GM18502 (cell line): ENCODE measurements around the gene DHPS.

ENCODE experiments used
- ATAC-seq: cut with Tn5 transposase; IDR thresholded peaks from one replicate; pipeline ENCODE4 v1.9.1; 2021; ENCODE audit warnings: mild to moderate bottlenecking; ENCODE audit not compliant: unreplicated experiment, poor library complexity

DHPS gene

DNA sequence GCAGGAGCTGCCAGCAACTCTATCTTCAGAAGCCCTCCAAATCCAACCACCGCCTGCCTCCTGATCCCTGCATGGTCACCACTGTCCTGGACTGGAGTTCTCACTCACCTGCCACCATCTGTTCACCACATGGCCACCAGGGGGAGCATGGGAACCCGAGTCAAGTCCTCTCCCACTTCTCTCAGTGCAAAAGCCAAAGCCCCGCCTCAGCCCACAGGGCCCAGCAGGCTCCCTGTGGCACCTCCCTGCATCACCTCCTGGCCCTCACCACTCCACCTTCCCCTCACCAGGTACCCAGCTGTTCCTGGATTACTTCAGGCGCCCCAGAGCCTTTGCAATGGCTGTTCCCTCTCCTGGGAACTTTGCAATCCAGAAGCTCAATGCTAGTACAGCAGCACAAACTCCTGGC, 5.3 kb downstream of the DHPS start:
- ATAC-seq = no peak

DNA sequence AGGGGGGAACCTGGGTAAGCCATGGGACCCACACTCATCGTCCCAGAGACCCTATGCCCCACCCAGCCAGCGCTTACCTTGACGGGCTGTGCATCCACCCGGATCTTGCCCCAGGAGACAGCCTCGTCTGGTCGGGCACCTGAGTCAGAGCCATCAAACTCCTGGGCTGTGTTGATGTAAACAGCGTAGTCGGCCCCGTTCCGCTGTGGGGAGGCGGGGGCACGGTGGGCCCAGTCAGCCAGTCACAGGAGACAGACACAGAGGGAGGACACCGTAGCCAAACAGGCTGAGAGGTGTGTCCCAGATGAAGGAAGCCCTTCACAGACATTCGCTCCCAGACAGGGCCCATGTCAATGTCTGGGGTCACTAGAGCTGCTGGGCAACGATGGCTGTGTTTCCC, 5.7 kb downstream of the DHPS start:
- ATAC-seq = no peak

DNA sequence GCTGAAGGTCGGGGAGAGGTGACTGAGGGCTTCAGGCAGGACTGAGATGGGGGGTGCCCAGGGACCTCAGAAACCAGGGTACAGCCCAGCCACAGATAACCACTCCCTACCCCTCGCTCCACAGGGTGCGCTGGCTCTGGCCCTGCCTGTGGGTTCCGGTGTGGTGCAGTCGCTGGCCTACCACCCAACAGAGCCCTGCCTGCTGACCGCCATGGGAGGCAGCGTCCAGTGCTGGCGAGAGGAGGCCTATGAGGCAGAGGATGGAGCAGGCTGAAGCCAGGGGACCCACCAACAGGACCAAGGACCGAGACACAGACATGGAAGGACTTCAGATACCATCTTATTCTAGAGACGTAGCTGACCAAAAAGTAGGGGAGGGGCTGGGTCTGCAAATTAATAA, 6.3 kb downstream of the DHPS start:
- no peak for ATAC-seq

DNA sequence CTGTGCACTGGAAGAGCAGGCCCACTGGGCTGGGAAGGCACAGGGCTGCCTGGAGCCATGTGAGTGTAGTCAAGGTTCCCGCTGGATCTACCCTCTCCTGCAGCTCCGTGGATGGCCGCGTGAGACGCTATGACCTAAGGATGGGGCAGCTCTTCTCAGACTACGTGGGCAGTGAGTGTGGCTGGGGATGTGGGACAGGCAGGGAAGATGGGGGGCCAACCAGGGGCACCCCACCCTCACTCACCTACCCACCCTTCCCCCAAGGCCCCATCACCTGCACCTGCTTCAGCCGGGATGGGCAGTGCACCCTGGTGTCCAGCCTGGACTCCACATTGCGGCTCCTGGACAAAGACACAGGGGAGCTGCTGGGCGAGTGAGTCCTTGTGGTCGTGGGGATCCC, 8.9 kb downstream of the DHPS start:
- ATAC-seq = no peak

DNA sequence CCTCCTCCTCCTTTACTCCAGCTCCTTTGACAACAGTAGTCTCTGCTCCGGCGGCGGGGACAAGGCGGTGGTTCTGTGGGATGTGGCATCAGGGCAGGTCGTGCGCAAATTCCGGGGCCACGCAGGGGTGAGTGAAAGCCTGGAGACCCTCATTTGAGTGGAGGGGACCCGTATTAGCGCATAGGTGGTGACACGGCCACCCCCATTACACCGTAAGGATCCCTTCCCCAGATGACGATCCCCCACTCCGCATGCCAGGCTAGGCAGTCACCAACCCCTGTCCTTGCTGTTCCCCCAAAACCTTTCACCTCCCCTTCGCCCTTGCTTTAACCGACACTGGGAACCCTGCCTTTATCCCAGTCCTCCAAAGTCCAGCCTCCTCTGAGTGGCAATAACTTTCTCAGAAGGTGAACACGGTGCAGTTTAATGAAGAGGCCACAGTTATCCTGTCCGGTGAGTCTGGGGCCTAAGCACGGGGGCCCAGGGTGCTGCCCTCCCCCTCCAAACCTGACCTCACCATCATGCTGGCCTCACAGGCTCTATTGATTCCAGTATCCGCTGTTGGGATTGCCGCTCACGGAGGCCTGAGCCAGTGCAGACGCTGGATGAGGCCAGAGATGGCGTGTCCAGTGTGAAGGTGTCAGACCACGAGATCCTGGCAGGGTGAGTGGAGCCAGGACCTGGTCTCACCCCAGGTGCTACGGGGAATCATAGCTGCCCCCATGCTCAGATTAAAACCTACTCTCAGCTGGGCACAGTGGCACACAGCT, 11.3 kb downstream of the DHPS start:
- ATAC-seq = no peak

DNA sequence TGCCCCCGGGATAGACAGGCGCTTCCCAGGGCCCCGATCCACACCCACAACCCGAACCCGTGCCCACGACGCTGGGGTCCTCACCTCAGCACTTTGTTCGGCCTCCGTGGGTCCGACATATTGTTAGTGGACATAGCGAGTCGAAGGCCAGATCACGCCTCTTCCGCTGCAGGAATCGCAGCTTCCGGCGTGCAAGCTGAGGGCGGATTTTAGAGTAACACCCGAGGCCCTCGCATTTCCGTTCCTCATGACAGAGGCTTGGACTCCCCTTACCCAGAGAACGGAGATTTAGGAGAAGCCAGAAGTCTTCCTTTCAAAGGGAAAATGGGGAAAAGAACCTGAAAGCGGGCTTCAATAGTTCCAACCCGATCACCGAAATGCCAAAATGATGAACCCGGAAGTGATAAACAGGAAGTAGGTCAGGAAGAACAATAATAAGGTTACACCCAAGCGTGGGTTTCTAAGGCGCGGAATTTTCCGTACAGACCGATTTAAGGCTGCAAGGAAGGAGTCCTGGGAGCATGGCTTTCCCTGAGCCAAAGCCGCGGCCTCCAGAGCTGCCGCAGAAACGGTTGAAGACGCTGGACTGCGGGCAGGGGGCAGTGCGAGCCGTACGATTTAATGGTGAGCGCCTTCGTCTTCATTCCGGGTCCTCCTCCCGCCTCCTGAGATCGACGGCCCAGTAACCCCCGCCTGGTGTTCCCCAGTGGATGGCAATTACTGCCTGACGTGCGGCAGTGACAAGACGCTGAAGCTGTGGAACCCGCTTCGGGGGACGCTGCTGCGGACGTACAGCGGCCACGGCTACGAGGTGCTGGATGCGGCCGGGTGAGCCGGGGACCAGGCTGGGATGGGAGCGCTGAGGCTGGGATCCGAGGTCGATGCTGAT, 12.2 kb downstream of the DHPS start:
- ATAC-seq = peak; percentile 43

DNA sequence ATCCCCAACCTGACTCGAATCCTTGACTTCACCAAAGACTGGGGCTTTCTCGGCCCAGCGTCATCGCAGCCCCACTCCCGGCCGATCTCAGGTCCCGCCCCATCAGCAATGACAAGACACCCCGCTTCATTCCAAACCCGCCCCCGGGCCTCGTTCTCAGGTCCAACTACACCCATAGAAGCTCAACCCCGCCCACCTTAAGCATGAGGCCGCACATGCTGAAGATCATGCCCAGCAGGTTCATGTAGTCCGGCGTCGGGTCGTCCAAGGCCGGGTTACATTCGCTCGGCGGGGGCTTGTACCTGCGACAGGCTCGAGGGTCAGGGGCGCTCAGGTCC, 12.8 kb downstream of the DHPS start:
- peak; percentile 7 for ATAC-seq

DNA sequence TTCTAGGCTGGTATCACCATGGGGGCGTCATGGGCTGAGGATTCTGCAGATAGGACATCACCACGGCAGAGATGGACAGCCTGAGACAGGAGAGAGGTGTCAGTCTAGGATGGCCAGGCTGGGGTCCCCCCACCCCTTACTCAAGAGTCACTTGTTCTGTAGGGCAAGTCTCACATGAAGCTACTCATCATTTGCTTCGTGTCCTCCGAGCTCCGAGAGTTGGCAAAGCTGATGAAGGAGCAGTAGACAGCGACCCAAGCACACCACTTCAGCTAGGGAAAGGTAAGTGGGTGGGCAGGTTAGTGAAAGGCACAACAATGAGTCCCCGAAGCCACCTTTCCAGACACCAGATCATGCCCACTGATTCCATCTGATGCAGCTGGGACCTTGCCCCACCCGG, 13.3 kb downstream of the DHPS start:
- no peak for ATAC-seq

DNA sequence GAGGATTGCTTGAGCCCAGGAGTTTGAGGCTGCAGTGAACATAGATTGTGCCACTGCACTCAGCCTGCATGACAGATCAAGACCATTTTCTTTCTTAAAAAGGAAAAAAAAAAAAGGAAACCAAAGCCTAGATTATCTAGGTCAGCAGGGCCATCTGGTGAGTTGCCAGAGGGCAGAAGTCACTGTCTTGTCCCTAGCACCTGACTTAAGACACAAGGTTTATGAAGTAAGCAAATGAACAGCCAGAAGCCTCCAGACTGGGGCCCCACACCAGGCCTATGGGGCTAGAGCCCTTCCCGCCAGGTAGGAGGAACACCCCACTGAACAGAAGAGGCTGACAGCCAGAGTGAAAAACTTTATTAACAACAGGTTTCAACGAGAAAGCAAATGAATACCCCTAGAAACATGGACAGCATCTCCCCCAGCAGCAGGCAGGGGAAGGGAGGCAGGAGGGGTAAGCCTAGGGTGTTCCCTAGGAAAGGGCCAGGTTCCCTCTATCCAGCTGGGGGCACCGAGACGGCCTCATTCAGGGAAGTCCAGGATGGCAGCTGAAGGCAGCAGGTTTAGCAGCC, 13.9 kb downstream of the DHPS start:
- no peak for ATAC-seq

DNA sequence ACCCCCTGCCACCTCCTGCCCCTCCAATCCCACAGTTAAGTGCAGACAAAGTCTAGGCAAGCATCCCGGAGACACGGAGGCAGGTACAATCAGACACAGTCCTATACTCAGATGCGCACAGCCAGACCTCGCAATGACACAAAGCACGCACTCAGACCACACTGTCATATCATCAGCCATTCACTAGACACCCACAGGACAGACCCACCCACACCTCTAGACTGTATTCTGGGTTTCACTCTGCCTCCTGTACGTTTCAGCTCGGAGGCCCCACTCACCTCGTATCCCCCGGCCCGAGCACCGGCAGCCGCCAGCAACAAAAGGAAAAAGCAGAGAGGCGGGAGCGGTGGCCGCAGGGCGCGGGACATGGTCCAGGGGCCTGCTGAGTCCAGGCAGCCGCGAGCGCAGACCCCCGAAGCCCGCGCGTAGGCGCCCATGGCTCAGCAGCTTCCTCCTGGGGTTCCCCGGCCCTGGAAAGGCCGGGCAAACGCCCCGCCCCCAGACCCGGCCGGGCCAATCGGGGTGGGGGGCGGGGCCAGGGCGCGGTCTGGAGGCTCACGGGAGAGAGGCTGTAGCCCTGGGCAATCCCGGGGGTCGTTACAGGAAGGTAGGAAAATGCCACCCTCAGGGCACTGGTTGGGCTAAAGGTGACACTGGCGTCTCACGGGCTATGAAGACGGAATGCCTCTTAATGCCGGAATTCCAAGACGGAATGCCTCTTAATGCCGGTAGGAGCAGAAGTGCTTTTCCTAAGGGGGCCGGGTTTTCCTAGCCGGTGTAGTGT, 15.2 kb downstream of the DHPS start, which contains the start of the genes MAN2B1 and WDR83:
TSS of gene MAN2B1 (minus strand) at position 478 of the 784 bp plus-strand sequence. CDS start at position 437, 41 bp downstream.
TSS of gene WDR83 (plus strand) at position 543 of the 784 bp plus-strand sequence. CDS start 2,984 bp downstream, outside the sequence.
- ATAC-seq = peak; percentile 54

DNA sequence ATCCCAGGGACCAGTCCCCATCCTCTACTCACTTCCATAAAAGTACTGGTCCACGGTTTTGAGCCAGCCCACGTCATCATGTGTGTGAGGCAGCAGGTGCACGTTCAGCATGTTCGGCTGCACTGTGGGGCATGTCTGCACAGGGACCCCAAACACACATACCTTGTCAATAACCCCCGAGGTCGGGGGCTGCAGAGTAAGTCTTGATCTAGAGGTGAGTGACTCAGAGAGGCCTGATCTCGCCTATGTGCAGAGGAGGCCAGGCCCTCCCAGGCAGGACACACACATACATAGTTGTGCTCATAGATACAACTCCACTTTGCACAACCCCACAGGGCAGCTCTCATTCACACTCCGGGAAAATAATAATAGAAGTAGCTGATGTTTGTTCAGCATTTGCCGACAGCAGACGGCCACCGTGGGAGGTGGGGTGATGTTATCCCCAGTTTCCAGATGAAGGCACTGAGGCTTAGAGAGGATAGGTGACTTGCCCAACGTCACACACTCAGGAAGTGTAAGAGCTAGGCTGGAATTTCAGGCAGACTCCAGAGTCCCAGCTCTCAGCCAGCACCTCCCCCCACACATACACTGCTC, 15.9 kb downstream of the DHPS start:
- ATAC-seq = no peak

DNA sequence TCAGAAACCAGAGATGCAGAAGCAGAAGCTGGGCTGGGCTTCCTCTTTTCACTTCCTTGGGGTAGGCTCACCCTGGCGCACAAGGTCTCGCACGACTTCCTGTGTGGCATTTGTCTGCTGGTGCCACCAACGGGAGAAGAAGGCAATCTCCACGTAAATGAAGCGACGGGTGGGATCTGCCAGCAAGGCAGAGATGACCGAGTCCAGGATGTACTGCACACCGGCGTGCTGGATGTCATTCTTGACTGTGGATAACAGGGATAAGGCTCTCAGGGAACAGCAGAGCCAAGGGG, 16.5 kb downstream of the DHPS start:
- ATAC-seq = no peak

DNA sequence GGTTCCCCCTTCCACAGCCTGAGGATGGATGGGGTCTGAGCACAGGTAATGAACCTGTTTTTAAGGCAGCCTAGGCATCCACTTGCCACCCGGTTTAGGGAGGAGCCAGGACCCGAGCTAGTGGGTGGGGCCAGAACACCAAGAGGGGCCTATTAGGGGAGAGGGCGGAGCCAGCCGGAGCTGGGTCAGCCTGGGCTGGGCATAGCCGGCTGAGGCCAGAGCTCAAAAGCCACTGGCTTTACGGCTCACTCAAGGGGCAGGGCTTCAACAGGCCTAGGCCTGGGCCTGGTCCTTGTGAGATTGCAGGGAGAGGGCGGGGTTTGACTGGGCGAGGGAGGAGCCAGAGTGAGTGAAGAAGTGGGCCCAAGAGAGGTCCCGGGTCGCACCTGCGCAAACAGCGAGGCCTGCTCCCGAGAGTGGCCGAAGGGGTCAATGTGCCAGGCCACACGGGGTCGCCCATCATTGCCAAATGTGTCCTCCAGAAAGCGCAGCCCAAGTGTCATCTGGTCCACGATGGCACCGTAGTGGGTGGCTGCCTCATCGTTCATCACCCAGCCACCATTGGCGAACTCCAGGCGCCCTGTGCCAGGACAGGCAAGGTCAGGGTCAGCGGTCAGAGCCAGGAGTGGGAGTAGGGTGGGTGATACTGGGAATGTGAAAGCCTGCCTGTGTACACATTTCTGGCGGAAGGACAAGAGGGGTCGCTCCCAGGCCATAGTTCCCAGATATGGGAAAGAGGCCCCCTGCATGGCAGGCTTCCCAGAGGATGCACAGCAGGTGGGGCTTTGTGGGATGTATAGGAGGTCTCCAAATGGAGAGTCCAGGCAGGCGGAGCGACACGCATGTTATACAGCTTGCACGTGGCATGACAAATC, 17.0 kb downstream of the DHPS start:
- no peak for ATAC-seq

DNA sequence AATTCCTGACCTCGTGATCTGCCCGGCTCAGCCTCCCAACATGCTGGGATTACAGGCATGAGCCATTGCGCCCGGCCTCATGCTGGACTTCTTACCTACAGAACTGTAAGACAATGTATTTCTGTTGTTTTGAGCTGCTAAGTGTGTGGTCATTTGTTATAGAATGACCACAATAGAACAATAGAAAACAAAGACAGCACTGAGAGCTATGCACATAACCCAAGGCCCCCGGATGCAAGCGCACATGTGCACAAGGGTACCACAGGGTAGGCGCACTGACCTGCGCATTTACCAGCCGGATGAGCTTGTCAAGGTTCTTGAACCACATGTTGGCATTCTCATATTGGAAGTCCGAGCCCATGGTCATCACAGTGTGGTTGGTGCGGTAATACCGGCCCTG, 20.7 kb downstream of the DHPS start:
- ATAC-seq = no peak

DNA sequence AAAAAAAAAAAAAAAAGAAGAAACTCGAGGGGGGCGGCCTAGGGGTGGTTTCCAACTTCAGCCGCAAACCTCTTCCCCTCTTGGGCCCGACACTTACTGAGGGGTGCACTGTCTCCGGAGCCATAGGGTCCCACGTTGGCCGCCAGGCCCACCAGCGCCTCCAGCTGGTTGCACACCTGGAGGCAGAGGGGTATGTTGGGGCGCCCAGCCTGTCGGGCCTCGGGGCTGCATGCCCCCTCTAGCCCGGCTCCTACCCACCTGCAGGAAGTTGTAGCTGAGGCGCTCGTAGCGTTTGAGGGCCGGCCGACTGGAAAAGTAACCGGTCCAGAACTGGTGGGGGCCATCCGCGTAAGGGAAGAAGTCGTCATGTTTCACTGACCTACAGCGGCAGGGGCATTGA, 23.7 kb downstream of the DHPS start:
- ATAC-seq = no peak

DNA sequence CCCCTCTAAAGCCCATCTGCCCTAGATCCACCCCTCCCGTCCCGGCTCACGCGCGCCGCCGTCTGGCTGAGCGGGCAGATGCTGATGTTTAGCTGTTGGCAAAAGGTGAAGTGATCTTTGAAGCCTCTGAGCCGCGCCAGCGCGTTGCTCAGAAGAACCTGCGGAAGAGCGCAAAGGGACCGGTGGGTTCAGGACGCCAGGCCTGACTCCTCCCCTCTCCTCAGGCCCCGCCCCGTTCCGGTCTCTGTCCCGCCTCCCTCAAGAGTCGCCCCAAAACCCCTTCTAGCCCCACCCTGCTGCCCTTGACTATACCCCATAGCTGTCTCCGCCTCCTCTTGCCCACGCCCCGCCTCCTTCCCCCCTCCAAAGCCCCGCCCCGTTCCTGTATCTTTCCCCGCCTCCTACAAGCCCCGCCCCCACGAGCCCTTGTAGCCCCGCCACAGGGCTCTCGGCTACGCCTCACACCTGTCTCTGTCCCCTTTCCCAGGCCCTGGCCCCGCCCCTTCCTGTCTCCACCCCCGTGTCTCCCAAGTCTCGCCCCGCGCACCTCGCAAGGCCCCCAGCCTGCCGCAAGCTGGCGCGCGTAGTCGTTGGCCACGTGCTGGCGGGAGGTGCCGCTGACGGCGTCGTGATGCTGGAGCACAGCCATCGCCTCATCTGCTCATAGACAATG, 24.6 kb downstream of the DHPS start:
- ATAC-seq = no peak

DNA sequence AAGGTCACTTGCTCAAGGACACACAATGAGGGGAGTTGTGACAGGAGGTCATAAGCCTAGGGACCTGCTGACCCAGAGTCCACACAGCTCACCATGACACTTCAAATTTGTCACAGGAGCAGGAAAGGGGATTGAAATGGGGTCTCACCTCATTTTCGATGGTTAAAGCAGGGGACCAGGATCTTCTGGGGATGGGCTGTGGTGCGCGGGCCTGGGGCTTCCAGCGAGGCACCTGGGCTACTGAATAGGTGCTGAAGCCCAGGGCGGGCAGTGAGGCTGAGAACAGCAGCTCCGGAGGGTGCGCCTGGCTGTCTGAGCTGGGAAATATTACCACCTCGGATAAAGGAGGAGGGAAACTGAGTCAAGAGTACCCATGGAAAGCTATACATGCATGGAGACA, 26.1 kb downstream of the DHPS start:
- ATAC-seq = no peak

DNA sequence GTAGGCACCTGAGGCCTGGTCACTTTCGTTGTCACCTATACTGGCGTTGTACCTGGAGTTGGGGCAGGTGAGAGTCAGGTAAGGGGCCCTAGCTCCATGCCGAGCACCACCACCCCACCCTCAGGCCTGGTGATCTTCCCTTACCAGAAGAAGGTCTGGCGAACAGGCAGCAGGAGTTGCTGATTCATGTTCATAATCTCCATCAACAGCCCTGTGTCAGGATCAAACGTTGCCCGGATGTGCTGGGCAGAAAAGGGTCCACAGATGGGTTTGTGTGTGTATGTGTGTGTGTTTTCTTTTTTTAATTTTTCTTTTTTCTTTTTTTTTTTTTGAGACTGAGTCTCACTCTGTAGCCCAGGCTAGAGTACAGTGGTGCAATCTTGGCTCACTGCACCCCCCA, 29.5 kb downstream of the DHPS start:
- ATAC-seq = no peak

DNA sequence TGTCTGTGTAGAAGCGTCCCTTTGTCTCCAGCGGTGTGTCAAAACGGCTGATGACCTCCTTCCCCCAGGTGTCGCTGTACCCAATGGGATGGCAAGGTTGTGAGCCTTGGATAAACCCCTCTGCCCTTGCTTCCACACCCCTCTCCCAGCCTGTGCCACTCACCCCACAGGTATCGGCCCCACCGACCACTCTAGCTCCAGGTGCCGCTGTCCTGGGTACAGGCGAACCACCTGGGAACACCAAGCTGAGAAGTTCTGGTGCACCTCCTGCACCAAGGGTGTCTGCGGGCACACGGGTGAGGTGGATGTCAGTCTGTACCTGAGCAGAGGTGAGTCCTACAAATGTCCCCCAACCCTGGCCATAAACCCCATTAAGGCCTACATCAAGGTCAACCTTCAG, 31.7 kb downstream of the DHPS start:
- no peak for ATAC-seq
